Ovary (tissue), 3 donors: ENCODE data around the gene LYSET.
"Not testable (repeated sequence)": the region's sequence is repeated elsewhere in the genome, so short reads cannot be mapped to it uniquely, and the experiment has no call there.

Source experiments
- CTCF ChIP-seq, 3 donors: fragments of 450-650 bp in 2 of 3; fragments of 200-600 bp in 1 of 3; IDR thresholded peaks; one replicate each; pipeline versions ENCODE4 v1.5.1 to v1.8.0; 2016 to 2022; ENCODE audit warnings: antibody characterized with exemption in 3 of 3, mild to moderate bottlenecking in 1 of 3
- POLR2A ChIP-seq: fragments of 450-650 bp; IDR thresholded peaks from one replicate; pipeline ENCODE4 v1.6.1; 2017; ENCODE audit warnings: antibody characterized with exemption, mild to moderate bottlenecking, moderate library complexity
- donor health status: DM: no; HTN: no; CAD: no.

GRCh38 chr14:93170141-93170540 is 15.0 kb upstream of the LYSET start:
- not testable (repeated sequence) for TF ChIP-seq CTCF (IDR thresholded peaks at IDR 0.05); POLR2A
